Osteoblast (primary cell): ENCODE measurements around the gene CTNNBIP1. TPM values are rescaled to one million over a fixed set of nuclear protein-coding genes. Genes with fewer than 3 reads are reported as not detected.

ENCODE experiments used
- DNase-seq: peaks from one replicate; pipeline ENCODE4 v3.0.0; 2011; ENCODE audit warnings: low spot score, mixed read lengths; ENCODE audit not compliant: insufficient read length; ENCODE audit errors: missing footprints
- H2AFZ ChIP-seq: 2 replicates; pipeline ENCODE4 v1.6.0; 2011; ENCODE audit warnings: mild to moderate bottlenecking, low read length
- H3K27ac ChIP-seq: 2 replicates; pipeline ENCODE4 v1.5.1; 2011; ENCODE audit warnings: mild to moderate bottlenecking, low read depth, low read length, moderate library complexity
- H3K27me3 ChIP-seq: 2 replicates; pipeline ENCODE4 v1.6.0; 2012; ENCODE audit warnings: mild to moderate bottlenecking, control low read depth, inconsistent platforms, low read length, moderate library complexity; ENCODE audit not compliant: insufficient read depth
- H3K36me3 ChIP-seq: 2 replicates; pipeline ENCODE4 v1.5.1; 2011; ENCODE audit warnings: mild to moderate bottlenecking, low read length, control low read depth, moderate library complexity; ENCODE audit not compliant: insufficient read depth
- H3K4me1 ChIP-seq: 2 replicates; pipeline ENCODE4 v1.5.1; 2011; ENCODE audit warnings: mild to moderate bottlenecking, low read length, control low read depth, moderate library complexity; ENCODE audit not compliant: insufficient read depth
- H3K4me2 ChIP-seq: 2 replicates; pipeline ENCODE4 v1.6.0; 2011; ENCODE audit warnings: mild to moderate bottlenecking, low read length; ENCODE audit not compliant: insufficient read depth
- H3K4me3 ChIP-seq: fragments of 200-600 bp; sonication (generic); 3 replicates; pipeline ENCODE4 v1.5.1; 2012; ENCODE audit warnings: mild to moderate bottlenecking, low read length, inconsistent platforms; ENCODE audit not compliant: insufficient read depth
- H3K79me2 ChIP-seq: 2 replicates; pipeline ENCODE4 v1.6.0; 2012; ENCODE audit warnings: mild to moderate bottlenecking, low read length, control low read depth, inconsistent platforms; ENCODE audit not compliant: insufficient read depth
- H3K9me3 ChIP-seq: 2 replicates; pipeline ENCODE4 v1.5.1; 2011; ENCODE audit warnings: low read depth, low read length, control low read depth
- H4K20me1 ChIP-seq: 2 replicates; pipeline ENCODE4 v1.6.0; 2012; ENCODE audit warnings: mild to moderate bottlenecking, low read length, control low read depth; ENCODE audit not compliant: insufficient read depth
- total RNA-seq: library from RNA; depleted of rRNA; stranded (reverse); fragments of >200 nt; gene quantifications from 2 replicates; pipeline ENCODE4 v1.2.3, GENCODE V29; 2012
- TF ChIP-seq, protein P1 (sequence below): IDR thresholded peaks from 2 replicates; pipeline ENCODE4 v1.5.1; 2011; ENCODE audit warnings: mild to moderate bottlenecking, low read depth, low read length, moderate library complexity; ENCODE audit errors: extremely low read depth

The CTNNBIP1 gene
- total RNA-seq, 1 donor: 18.5 TPM

DNA sequence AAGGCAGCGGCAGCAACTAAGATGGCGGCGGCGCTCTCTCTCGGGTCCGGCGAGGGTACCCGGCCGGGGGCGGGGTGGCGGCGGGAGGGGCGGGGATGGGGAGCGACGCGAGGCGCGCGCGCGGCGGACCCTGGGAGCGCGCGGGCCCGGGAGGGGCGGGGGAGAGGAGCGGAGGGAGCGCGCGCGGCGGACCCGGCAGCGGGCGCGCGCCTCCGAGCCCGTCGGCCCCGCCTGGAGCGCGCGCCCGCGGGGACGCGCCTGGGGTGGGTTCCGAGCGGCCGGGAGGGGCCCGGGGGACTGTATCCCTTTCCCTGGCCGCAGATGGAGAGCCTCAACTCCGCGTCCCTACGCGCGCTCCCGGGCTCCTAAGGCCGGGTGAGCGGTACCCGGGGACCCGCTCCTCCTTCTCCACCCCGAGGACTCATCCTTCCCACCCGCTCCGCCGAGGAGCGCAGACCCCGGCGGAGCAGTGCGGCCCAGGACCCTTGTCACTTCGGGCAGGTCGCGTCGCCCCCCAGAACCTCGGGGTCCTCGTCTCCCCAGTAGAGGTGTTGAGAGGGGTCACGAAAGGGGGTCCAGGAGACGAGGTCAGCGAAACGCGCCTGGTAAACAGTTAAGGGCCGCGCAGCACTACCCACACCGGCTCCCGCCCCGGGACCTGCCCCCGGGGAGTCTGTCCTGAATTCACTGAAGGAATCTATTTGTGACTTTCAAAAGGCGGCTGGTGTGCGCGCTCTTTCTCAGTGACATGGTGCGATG lies 85.9 kb downstream of the CTNNBIP1 start, which contains the start of gene CLSTN1:
CLSTN1 (minus strand) TSS at position 23 of the 759 bp plus-strand sequence. CDS start 232 bp downstream, outside the sequence.
- H4K20me1 ChIP-seq: peaks cover 20% of the 10 kb centered on the region
- TF ChIP-seq, protein P1, sequence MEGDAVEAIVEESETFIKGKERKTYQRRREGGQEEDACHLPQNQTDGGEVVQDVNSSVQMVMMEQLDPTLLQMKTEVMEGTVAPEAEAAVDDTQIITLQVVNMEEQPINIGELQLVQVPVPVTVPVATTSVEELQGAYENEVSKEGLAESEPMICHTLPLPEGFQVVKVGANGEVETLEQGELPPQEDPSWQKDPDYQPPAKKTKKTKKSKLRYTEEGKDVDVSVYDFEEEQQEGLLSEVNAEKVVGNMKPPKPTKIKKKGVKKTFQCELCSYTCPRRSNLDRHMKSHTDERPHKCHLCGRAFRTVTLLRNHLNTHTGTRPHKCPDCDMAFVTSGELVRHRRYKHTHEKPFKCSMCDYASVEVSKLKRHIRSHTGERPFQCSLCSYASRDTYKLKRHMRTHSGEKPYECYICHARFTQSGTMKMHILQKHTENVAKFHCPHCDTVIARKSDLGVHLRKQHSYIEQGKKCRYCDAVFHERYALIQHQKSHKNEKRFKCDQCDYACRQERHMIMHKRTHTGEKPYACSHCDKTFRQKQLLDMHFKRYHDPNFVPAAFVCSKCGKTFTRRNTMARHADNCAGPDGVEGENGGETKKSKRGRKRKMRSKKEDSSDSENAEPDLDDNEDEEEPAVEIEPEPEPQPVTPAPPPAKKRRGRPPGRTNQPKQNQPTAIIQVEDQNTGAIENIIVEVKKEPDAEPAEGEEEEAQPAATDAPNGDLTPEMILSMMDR: no peak
- H3K9me3 ChIP-seq: no peaks in the 10 kb centered on the region
- peak; percentile 99 for DNase-seq
- H3K27me3 ChIP-seq: no peaks in the 10 kb centered on the region
- peak within 1 kb of the TSS; percentile 2 for H3K27ac ChIP-seq
- H3K36me3 ChIP-seq: no peaks in the 10 kb centered on the region
- H2AFZ ChIP-seq: peak within 1 kb of the TSS; percentile 90
- H3K4me2 ChIP-seq: peak within 1 kb of the TSS; percentile 90
- H3K4me1 ChIP-seq: peaks cover 22% of the 10 kb centered on the region
- H3K4me3 ChIP-seq: peak within 1 kb of the TSS; percentile 91
- H3K79me2 ChIP-seq: peaks cover 41% of the 10 kb centered on the region

DNA sequence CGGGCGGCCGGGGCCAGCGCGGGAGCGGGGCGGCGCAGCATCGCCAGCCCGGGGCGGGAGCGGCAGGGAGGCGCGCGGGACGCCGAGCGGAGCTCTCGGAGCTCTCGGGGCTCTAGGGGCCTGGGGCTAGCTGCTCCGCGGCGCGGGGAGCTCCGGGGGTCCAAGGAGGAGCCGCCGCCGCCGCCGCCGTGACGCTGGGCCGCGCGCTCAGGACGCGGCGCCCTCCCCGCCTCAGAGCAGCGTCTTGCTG lies 86.5 kb downstream of the CTNNBIP1 start:
- Histone ChIP-seq H3K9me3 (no peaks in the 10 kb centered on the region), H3K79me2 (peaks cover 45% of the 10 kb centered on the region), H3K27ac (no peak overlapping the region), H2AFZ (no peak overlapping the region), H3K36me3 (no peaks in the 10 kb centered on the region), H3K4me3 (peak overlapping the region; percentile 91), H4K20me1 (peaks cover 20% of the 10 kb centered on the region), H3K27me3 (no peaks in the 10 kb centered on the region), H3K4me1 (peaks cover 22% of the 10 kb centered on the region), H3K4me2 (no peak overlapping the region)
- no peak for DNase-seq
- TF ChIP-seq, protein P1: no peak

DNA sequence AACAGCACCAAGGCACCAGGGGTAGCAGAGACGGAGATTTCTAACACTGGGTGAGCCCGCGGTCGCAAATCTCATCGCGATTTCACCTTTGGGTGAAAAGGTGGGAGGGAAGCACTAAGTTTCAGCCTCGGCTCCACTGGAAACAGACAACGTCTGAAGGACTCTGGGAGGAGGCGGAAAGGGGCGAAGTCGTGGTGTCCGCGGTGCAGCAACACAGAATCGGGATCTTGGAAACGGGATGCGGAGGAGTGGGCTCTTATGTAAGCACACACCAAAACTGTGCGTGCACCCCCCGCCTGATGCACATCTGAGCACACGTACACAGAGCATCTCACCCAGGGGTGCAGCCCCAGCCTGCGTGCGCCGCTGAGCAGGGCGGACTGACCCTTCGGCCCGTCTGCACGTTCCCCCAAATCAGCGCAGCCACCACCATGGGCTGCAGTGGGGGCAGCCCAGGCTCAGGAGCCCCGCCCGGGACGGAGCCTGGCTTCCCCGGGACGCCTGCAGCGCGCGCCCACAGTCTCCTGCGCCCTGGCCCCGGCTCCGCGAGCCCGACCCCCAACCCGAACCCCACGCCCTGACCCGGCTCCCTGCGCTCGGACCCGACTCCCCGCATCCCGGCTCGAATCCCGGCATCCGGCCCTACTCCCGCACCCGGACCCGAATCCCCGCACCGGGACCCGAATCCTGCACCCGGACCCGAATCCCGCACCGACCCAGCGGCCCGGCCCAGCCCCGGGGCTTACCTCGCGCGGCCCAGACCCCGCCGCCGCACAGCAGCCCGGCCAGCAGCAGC lies 87.0 kb downstream of the CTNNBIP1 start:
- peaks cover 50% of the 10 kb centered on the region for H3K79me2 ChIP-seq
- peak; percentile 92 for DNase-seq
- H3K36me3 ChIP-seq: no peaks in the 10 kb centered on the region

More for the DNA sequence above, 87.0 kb downstream of the CTNNBIP1 start:
- no peaks in the 10 kb centered on the region for H3K9me3 ChIP-seq
- peaks cover 22% of the 10 kb centered on the region for H3K4me1 ChIP-seq
- H2AFZ ChIP-seq: peak overlapping the region; percentile 67
- peaks cover 20% of the 10 kb centered on the region for H4K20me1 ChIP-seq
- no peaks in the 10 kb centered on the region for H3K27me3 ChIP-seq
- H3K4me2 ChIP-seq: peak overlapping the region; percentile 89
- TF ChIP-seq, protein P1: no peak
- H3K27ac ChIP-seq: peak overlapping the region; percentile 2
- peak overlapping the region; percentile 91 for H3K4me3 ChIP-seq
